Astrocyte of the spinal cord (primary cell): ENCODE measurements around the gene ANAPC16.

ENCODE experiments used
- DNase-seq: peaks from one replicate; pipeline ENCODE4 v3.0.0; 2011; ENCODE audit warnings: low read depth, low spot score
- H3K4me3 ChIP-seq: 2 replicates; pipeline ENCODE4 v1.5.1; 2011; ENCODE audit warnings: low read depth, mild to moderate bottlenecking, low read length, moderate library complexity
- CTCF ChIP-seq: IDR thresholded peaks from 2 replicates; pipeline ENCODE4 v1.5.1; 2012; ENCODE audit warnings: low read depth, mild to moderate bottlenecking, low read length, inconsistent platforms
- in situ Hi-C: cut with HindIII; loops from 2 replicates; pipeline ENCODE4 v1.10.0; 2017; ENCODE audit warnings: low sequenced_read_pairs

ANAPC16 gene

GRCh38 chr10:72250666-72251065 is 34.9 kb downstream of the ANAPC16 start:
- DNase-seq: peak; percentile 87
- no peak for TF ChIP-seq CTCF
- in situ Hi-C loops: no loop called here
- H3K4me3 ChIP-seq: no peak overlapping the region

- TF ChIP-seq CTCF: no peak
- in situ Hi-C loops: no loop called here
- no peak overlapping the region for H3K4me3 ChIP-seq
- DNase-seq: no peak
These were observed 35.8 kb downstream of the ANAPC16 start for GRCh38 chr10:72251635-72252034.

DNA sequence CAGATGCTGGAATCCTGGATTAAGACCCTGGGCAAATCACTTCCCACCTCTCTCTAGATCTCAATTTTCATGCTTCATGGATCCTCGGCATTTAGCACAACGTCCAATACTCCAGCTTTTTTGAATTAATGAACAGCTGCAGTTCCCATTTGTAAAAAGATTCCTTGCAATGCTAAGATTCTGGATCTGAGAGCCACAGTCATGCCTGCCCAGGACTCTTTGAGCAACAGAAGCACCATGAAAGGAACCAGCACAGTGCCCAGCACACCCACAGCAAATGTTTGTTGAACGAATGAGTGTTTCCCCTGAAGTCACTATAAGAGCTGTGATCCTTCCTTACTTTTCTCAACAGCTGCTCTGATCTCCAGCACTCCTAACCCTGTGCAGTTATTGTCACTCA is 37.2 kb downstream of the ANAPC16 start:
- no peak for TF ChIP-seq CTCF
- no peak overlapping the region for H3K4me3 ChIP-seq
- DNase-seq: no peak
- in situ Hi-C loops: no loop called here

DNA sequence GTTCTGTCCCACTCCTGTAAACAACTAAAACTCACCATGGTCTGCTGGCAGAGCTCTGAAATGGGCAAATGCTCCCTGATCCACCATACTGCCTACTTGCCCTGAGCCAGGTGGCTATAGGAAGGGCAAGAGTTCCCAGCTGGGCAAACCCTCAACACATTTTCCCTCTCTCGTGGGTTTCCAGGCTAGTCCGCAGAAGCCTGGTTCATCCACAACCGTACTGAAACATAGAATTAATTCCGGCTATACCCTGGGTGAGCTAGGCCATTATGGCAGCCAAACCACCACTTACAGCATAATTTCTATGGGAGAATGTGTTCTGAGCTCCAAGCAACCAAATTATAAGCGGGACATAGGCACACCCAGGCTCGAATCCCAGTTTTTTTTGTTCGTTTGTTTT is 37.8 kb downstream of the ANAPC16 start:
- no peak overlapping the region for H3K4me3 ChIP-seq
- TF ChIP-seq CTCF: no peak
- no peak for DNase-seq
- in situ Hi-C loops: no loop called here

- no peak for TF ChIP-seq CTCF
- H3K4me3 ChIP-seq: no peak overlapping the region
- in situ Hi-C loops: no loop called here
- peak; percentile 80 for DNase-seq
These were observed 39.2 kb downstream of the ANAPC16 start for GRCh38 chr10:72254813-72255568.

GRCh38 chr10:72255977-72256729 is 40.3 kb downstream of the ANAPC16 start:
- DNase-seq: no peak

More at GRCh38 chr10:72255977-72256729, 40.3 kb downstream of the ANAPC16 start:
- in situ Hi-C loops: no loop called here
- no peak for TF ChIP-seq CTCF
- no peak overlapping the region for H3K4me3 ChIP-seq
